Measurements from ENCODE around the gene PUM2. TPM values are rescaled to one million over a fixed set of nuclear protein-coding genes. Genes with fewer than 3 reads are reported as not detected.

PUM2 gene
- total RNA-seq, 1 donor from 2014 or later: 112 TPM

GRCh38 chr2:20207051-20207450, 143.6 kb downstream of the PUM2 start:
- H3K4me3 Mint-ChIP-seq: peak overlapping the region; percentile 76
- TF ChIP-seq CTCF (conservative IDR thresholded peaks at IDR 0.05): no peak
- DNase-seq (ENCODE audit: extremely low spot score, unreplicated experiment): no peak
- peaks cover 7% of the 10 kb centered on the region for H3K36me3 Mint-ChIP-seq
- H3K27ac Mint-ChIP-seq: peak overlapping the region; percentile 93
- no peaks in the 10 kb centered on the region for H3K27me3 Mint-ChIP-seq
- no peaks in the 10 kb centered on the region for H3K9me3 Mint-ChIP-seq
- peaks cover 24% of the 10 kb centered on the region for H3K4me1 Mint-ChIP-seq (ENCODE audit: unreplicated experiment)

- H3K27ac Mint-ChIP-seq: peak overlapping the region; percentile 93
- H3K4me3 Mint-ChIP-seq: no peak overlapping the region
- no peak for TF ChIP-seq CTCF (conservative IDR thresholded peaks at IDR 0.05)
- peaks cover 13% of the 10 kb centered on the region for H3K36me3 Mint-ChIP-seq
- H3K27me3 Mint-ChIP-seq: no peaks in the 10 kb centered on the region
- DNase-seq (ENCODE audit: extremely low spot score, unreplicated experiment): no peak
- H3K9me3 Mint-ChIP-seq: no peaks in the 10 kb centered on the region
- peaks cover 23% of the 10 kb centered on the region for H3K4me1 Mint-ChIP-seq (ENCODE audit: unreplicated experiment)
Observed at GRCh38 chr2:20205915-20206524, 144.6 kb downstream of the PUM2 start.

DNA sequence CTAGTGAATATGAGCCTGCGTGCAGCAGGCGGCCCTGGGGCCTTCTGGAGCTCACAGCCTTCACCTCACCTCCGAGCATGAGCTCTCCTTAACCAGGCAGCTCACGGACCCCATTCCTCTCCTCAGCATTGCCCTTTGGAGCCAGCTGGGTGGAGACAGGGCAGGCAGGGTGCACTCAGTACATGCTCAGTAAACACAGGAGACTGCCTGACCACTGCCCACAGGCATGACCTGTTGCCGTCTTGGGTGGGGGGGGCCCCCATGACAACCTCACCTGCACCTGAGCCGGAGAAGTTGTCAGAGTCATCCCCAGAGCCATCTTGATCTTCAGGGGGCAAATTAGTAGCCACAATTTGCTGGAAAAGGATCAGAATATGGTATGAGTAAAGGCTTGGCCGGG, 145.6 kb downstream of the PUM2 start:
- no peak for TF ChIP-seq CTCF (conservative IDR thresholded peaks at IDR 0.05)
- Mint-ChIP-seq H3K4me1 (ENCODE audit: unreplicated experiment) (peaks cover 31% of the 10 kb centered on the region), H3K36me3 (peaks cover 20% of the 10 kb centered on the region), H3K27ac (peak overlapping the region; percentile 48), H3K9me3 (no peaks in the 10 kb centered on the region), H3K27me3 (no peaks in the 10 kb centered on the region), H3K4me3 (no peak overlapping the region)
- DNase-seq (ENCODE audit: extremely low spot score, unreplicated experiment): no peak

GRCh38 chr2:20203521-20204225, 147.0 kb downstream of the PUM2 start:
- H3K36me3 Mint-ChIP-seq: peaks cover 20% of the 10 kb centered on the region
- no peak for DNase-seq (ENCODE audit: extremely low spot score, unreplicated experiment)
- peaks cover 43% of the 10 kb centered on the region for H3K4me1 Mint-ChIP-seq (ENCODE audit: unreplicated experiment)
- no peak overlapping the region for H3K27ac Mint-ChIP-seq
- TF ChIP-seq CTCF (conservative IDR thresholded peaks at IDR 0.05): no peak
- H3K4me3 Mint-ChIP-seq: no peak overlapping the region
- no peaks in the 10 kb centered on the region for H3K9me3 Mint-ChIP-seq
- no peaks in the 10 kb centered on the region for H3K27me3 Mint-ChIP-seq

DNA sequence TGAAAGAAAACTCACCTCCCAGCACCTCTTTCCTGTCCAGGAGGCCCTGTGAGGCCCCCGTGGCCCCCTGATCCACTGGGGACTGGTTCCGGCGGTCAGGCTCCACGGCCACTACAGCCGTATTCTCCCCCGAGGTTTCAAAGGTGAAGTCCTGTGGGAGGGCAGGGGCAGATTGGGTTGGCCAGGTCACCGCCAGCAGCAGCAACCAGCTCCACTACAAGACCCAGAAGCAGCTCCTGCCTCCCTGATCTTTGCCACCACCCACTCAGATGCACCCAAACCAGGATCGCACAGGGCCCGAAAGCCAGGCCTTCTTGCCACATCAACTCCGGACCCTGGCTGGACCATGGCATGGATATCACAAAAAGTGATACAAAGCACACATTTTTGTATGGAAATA, 147.6 kb downstream of the PUM2 start:
- no peak overlapping the region for H3K27ac Mint-ChIP-seq
- H3K4me1 Mint-ChIP-seq (ENCODE audit: unreplicated experiment): peaks cover 41% of the 10 kb centered on the region
- no peak for TF ChIP-seq CTCF (conservative IDR thresholded peaks at IDR 0.05)
- no peaks in the 10 kb centered on the region for H3K27me3 Mint-ChIP-seq
- no peak overlapping the region for H3K4me3 Mint-ChIP-seq
- H3K36me3 Mint-ChIP-seq: peaks cover 20% of the 10 kb centered on the region
- DNase-seq (ENCODE audit: extremely low spot score, unreplicated experiment): no peak
- no peaks in the 10 kb centered on the region for H3K9me3 Mint-ChIP-seq
